HG03565 (cell line): ENCODE results near the gene ELOVL6.
"Not testable (repeated sequence)": the region's sequence is repeated elsewhere in the genome, so short reads cannot be mapped to it uniquely, and the experiment has no call there.

ENCODE experiments used
- ATAC-seq: cut with Tn5 transposase; IDR thresholded peaks from one replicate; pipeline ENCODE4 v1.9.1; 2021; ENCODE audit warnings: mild to moderate bottlenecking, moderate library complexity; ENCODE audit not compliant: unreplicated experiment

ELOVL6 gene

DNA sequence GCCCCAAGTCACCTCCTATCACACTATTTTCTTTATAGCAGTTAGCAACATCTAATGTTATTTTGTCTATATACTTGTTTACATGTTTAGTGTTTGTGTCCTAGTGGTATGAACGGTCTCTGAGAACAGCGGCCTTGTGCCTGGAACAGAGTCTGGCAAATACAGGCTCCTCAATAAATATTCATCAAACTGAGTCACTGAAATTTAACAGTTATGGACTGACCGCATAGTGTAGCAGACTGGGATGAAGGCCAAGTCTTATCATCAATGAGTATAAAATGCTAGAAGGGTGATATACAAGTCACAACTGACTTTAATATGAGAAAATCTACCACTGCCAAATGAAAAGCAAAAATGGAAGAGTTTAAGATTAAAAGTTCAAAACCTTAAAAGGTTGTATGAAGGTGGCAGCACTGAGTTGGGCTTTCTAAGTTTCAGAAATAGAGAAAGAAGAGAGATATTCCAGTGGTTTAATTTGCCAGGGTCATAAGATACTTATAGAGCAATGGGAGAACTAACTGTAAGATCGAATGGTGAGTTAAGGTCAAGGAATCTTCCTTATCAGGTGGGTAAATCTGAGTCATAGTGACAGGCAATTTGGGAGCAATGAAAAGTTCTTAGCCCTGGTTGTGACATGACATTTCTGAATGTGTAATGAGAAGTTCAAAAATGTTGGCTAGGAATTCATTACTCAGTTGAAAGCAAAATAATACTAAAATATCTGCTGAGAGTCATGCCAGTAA, 34.9 kb downstream of the ELOVL6 start:
- no peak for ATAC-seq

GRCh38 chr4:110160618-110161017, 37.8 kb downstream of the ELOVL6 start:
- no peak for ATAC-seq

DNA sequence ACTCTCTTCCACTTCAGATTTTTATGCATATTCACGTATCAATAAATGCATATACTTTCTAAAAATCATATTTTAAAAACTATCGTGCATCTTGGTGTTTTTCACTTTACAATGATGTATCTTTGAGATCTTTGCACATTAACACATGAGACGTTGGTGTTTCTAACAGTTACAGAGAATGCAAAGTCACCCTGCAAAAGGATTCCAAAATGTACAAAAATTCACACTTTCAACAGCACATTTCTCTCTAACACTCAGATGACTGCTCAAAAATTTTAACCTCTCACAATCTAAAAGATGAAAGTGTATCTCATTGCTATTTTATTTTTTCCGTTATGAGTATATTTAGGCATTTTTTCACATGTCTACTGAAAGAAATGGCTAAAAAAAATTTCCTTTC, 38.9 kb downstream of the ELOVL6 start:
- no peak for ATAC-seq

DNA sequence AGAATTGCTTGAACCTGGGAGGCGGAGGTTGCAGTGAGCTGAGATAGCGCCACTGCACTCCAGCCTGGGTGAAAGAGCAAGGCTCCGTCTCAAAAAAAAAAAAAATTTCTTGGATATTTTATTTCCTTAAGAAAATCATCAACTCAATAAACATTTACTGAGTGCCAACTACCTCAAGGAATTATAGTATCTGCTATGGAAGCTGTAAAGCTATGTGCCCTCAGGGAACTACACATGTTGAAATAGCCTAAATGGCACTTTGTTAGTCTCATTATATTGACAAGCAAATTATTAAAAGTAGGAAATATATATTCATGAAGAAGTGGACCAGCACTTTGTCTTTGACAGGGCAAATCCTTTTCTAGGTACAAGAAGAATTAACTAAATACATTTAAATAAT, 40.8 kb downstream of the ELOVL6 start:
- no peak for ATAC-seq

- not testable (repeated sequence) for ATAC-seq
Observed at GRCh38 chr4:110157166-110157565, 41.2 kb downstream of the ELOVL6 start.

DNA sequence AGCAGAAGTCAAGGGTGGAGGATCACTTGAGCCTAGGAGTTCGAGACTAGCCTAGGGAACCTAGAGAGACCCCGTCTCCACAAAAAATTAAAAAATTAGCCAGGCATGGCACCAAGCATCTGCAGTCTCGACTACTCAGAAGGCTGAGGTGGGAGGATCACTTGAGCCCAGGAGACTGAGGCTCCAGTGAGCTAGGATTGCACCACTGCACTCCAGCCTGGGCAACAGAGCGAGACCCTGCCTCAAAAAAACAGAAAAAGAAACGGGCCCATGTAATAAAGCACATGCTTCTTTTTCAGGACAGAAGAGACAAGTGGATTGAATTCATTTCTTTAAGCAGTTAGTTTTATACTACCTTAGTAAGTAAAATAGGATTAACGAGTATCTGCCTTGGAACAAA, 42.0 kb downstream of the ELOVL6 start:
- no peak for ATAC-seq

DNA sequence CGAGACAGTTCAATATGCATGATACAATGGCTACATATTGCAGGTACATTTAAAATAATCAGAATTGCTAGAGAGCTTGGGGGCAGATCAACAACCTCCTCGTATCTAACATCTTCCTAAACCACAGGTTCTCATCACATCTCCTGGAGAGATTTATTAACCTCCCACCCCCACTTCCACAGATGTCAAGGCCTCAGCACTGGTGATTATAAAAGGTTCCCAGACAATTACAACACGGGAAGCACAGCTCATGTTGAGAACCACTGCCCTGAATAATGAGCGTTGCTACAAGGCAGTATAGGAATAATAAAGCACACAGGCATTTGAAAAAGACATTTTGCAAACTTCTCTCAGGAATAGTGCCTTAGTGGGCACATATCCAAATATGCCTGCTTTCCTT, 42.8 kb downstream of the ELOVL6 start:
- ATAC-seq: no peak

DNA sequence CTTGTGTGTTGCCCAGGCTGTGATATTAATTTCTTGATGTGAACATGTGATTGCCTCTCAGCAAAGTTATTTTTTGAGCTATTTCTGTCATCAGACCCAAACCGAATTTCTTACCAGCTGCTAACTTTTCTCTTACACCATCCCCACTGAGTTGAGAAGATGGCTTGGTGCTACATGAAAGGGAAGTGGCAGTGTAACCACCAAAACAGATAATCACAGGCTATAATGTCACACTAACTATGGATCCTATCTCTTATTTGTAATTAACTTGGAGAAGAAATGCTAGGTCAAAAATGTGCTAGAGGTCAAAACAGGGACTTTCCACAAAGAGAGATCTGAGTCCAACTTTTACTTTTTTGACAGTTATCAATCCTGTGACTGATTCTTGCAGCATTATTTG, 43.8 kb downstream of the ELOVL6 start:
- no peak for ATAC-seq

GRCh38 chr4:110152386-110152785, 46.0 kb downstream of the ELOVL6 start:
- ATAC-seq: no peak

DNA sequence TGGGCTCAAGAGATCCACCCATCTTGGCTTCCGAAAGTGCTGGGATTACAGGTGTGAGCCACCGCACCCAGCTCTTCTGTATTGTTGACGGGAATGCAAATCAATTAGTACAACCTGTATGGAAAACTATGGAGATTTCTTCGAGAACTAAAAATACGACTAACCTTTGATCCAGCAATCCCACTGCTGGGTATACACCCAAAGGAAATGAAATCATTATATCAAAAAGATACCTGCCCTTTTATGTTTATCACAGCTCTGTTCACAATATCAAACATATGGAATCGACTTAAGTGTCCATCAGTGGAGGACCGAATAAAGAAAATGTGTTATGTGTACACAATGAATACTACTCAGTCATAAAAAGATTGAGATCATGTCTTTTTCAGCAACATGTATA, 49.3 kb downstream of the ELOVL6 start:
- no peak for ATAC-seq

GRCh38 chr4:110142461-110142860, 56.0 kb downstream of the ELOVL6 start:
- ATAC-seq: no peak

DNA sequence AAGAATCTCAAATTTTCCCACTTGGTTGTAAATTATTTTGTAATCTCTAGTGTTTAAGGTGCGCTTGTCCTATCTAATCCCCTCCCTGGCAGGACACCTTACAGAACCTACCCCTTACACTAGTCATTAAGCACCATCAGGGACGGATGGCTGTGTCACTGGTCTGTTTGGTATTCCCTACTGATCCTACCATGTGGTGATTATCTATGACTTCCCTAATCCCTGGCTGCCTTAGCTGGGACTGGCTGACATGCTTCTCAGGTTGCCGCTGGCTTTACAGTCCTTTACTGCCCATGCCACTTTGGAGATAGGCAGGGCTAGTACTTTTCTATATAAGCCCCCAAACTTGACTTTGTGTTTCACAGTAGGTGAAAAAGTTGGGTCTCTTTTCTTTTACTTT, 58.6 kb downstream of the ELOVL6 start:
- no peak for ATAC-seq

GRCh38 chr4:110139111-110139510, 59.3 kb downstream of the ELOVL6 start:
- ATAC-seq: no peak

DNA sequence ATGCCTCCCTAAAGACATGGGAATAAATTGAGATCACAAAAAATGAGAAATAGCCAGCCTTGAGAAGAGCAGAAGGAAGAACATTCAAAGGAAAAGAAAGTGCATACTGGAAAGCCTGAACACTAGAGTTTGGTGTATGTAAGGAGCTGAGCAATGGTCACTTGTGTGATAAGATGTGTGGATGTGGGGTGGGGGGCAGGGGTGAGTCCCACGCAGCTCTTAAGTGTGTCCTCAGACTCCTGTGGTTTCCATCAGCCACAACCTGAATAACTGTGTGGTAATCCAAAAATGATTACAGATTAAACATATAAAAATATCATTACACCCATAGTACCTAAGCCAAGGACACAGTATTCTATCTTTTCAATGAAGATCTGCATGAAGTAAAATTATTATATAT, 59.9 kb downstream of the ELOVL6 start:
- no peak for ATAC-seq

DNA sequence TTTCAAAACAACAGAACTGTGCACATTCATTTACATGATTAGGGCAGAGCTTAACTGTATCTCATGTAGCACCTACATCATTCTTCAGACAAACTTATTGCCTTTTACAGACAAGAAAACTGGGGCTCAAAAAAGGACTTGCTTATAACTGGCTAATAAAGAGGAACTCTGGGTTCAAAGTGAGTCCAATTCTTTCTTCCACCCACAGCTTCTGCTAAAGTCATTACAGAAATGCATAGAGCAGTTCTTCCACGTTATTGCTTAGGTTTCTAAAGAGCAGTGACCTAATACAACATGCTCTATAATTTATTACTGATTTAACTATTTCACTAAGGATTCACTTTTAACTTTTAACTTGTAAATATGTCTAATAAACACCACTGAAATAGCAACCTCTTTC, 60.6 kb downstream of the ELOVL6 start:
- ATAC-seq: no peak

DNA sequence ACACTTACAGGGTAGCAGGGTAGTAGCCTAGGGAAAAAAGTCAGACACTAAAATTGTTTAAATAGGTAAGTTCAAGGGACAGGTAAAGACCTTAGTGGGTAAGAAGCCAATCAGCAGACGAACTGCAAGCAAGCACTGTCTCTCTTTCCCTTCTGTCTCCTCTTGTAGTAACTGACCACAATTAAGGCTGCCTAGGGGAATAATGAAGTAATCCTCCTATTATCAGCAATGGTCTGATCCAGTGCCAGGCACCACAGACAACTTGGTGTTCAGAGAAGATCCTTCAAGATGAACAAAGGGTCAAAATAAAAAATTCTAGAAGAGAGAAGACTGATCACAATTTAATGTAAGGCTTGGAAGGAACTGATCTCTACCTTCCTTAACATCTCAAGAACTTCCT, 62.9 kb downstream of the ELOVL6 start:
- no peak for ATAC-seq

DNA sequence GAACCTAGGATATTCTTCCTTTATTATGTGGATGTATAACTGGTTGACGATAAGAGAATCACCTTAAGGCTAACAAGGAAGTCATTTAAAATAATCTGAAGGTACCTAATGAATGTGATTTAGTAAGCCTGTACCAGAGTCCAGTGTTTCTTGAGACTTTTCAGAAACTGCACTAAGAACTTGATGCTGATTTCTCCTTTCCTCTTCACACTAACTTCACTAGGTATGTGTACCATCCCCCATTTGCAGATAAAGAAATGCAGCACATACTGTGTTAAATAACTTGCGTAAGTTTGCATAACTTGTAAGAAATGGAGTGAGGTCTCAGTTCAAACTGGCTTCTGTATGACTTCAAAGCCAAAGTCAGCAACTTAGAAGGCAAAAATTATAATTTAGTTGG, 63.3 kb downstream of the ELOVL6 start:
- no peak for ATAC-seq

DNA sequence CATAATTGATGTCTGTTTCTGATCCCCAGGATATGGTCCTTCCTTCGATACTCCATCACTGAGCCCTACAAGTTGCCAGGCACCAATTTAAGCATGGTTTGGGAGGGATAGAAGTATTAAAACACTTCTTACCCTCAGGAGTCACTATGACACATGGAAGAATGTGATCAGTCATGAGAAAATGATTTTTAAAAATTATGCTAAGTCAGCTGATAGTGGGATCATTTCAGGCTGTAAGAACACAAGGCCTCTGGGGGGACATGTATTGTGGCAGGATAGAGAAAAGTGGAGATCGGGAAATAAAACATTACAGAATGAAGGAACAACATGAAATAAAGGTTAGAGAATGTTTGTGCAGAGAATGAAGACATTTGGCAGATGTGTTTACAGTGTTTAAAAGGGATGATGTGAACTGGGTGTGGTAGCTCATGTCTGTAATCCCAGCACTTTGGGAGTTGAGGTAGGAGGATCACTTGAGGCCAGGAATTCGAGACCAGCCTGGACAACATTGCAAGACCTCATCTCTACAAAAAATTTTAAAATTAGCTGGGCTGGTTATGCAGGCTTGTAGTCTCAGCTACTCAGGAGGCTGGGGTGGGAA, 64.0 kb downstream of the ELOVL6 start:
- ATAC-seq: no peak

DNA sequence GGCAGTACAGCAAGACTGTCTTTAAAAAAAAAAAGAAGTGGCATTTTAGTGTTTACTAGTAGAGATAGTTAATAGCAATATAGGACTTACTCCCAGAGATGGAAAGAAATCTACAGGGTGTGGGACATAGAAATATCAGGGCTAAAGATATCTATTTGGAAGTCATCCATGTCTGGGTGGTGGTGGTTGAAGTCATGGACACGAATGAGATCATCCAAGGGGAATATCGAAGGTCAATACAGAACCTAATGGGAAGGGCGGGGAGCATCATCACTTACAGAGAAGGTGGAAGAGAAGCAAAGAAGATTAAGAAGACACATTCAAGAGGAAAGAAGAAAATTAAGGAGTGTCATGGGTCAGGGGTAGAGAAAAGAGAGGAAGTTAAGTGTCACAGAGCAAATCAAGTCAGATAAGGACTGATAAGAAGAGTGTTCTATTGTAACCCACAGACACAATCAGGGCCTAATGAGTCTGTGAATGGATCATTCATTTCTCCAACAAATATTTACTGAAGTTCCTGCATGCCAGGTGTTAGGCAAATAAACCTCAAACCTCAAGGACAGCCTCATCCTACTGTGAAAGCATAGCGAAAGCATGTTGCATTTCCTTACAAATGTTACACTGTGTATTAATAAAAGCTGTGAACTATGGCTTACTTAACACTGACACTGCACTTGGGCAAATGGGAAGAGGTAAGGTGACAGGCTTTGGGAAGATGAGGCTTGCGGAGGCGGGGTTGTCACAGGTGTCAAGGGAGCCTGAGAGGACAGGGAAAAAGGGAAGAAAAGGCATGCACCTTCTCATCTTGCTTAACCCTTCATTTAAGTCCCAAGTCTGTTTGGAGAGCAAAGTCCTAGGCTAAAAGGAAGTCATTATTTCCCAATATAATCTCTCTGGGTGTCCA, 65.3 kb downstream of the ELOVL6 start:
- ATAC-seq: no peak

GRCh38 chr4:110131916-110132315, 66.5 kb downstream of the ELOVL6 start:
- ATAC-seq: no peak

GRCh38 chr4:110130576-110131358, 67.6 kb downstream of the ELOVL6 start:
- ATAC-seq: no peak
